Stimulated activated CD4-positive, alpha-beta T cell treated with anti-CD3 and anti-CD28 coated beads, Interleukin-15, amount 100 ng/mL, for 48 hours (primary cell): ENCODE results near the gene C9orf72.
"Not testable (repeated sequence)": the region's sequence is repeated elsewhere in the genome, so short reads cannot be mapped to it uniquely, and the experiment has no call there.

ENCODE experiments used
- DNase-seq, 2 donors: peaks; one replicate each; pipeline ENCODE4 v3.0.0-alpha.2; 2020; ENCODE audit warnings: low read depth in 2 of 2

C9orf72 gene, protein sequence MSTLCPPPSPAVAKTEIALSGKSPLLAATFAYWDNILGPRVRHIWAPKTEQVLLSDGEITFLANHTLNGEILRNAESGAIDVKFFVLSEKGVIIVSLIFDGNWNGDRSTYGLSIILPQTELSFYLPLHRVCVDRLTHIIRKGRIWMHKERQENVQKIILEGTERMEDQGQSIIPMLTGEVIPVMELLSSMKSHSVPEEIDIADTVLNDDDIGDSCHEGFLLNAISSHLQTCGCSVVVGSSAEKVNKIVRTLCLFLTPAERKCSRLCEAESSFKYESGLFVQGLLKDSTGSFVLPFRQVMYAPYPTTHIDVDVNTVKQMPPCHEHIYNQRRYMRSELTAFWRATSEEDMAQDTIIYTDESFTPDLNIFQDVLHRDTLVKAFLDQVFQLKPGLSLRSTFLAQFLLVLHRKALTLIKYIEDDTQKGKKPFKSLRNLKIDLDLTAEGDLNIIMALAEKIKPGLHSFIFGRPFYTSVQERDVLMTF

DNA sequence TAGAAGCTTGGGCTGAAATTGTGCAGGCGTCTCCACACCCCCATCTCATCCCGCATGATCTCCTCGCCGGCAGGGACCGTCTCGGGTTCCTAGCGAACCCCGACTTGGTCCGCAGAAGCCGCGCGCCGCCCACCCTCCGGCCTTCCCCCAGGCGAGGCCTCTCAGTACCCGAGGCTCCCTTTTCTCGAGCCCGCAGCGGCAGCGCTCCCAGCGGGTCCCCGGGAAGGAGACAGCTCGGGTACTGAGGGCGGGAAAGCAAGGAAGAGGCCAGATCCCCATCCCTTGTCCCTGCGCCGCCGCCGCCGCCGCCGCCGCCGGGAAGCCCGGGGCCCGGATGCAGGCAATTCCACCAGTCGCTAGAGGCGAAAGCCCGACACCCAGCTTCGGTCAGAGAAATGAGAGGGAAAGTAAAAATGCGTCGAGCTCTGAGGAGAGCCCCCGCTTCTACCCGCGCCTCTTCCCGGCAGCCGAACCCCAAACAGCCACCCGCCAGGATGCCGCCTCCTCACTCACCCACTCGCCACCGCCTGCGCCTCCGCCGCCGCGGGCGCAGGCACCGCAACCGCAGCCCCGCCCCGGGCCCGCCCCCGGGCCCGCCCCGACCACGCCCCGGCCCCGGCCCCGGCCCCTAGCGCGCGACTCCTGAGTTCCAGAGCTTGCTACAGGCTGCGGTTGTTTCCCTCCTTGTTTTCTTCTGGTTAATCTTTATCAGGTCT, at the start of gene C9orf72:
C9orf72 (minus strand) TSS at position 564 of the 716 bp plus-strand sequence. CDS start 6,361 bp downstream, outside the sequence.
- DNase-seq, result peak; percentile 74 to 79

DNA sequence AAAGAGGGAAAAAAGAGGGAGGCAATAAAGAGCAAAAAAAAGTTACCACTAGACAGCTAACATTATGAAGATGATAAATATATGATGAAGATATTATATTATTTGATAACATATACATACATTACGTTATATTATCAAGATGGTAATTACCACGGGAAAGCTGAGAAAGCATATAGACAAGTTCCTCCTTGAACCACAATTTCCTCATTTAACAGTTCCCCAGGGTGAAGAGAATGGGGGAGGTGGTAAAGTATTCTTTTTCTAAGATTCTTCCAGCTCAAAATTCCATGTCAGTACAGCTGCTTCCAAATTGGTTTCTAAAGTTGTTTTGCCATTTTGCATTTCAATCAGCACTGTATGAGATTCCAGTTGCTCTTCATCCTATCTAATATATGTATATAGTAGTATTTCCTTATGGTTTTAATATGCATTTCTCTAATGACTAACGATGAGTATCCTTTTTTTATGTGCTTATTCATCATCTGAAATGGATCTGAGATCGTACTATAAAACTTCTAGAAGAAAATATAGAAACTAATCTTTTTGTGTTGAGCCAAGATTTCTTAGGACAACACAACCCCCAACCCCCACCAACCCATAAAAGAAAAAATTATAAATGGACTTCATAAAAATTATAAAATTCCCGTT, 49.5 kb upstream of the C9orf72 start:
- DNase-seq, result no peak

DNA sequence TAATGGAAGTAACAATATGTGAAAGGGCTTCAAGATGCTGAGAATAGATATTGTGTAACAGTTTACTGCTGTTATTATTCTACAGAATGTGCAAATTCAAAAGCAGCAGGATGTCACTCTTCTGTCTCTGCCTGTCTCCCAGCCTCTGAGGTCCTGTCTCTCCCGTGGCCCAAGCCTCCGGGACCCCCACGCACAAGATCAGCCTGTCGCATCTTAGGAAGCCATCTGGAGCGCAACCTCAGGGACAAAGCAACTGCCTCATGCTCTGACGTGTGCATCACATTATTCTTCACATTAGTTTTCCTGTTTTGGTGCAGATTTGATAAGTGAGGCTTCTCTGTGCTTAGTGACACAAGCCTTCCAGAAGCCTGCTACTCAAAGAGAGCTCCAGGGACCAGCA, 46.5 kb upstream of the C9orf72 start:
- no peak for DNase-seq

DNA sequence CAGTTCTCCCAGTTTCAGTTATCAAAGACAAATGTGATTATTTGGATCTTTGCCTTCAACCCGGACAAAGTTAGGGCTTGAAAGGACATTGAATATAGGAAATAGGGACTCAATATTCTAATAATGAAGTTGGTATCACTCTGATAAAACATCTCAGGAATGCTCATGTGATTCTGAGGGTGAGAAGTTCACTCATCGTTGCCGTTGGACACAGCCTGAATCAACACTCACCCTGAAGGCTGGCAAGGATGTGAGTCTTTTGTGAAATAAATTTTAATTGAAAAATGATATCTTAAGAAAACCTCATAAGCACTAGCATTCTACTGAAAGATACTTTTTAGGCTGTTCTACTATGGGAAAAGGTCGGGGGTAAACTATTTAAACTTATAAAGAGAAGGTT, 44.8 kb upstream of the C9orf72 start:
- no peak for DNase-seq

DNA sequence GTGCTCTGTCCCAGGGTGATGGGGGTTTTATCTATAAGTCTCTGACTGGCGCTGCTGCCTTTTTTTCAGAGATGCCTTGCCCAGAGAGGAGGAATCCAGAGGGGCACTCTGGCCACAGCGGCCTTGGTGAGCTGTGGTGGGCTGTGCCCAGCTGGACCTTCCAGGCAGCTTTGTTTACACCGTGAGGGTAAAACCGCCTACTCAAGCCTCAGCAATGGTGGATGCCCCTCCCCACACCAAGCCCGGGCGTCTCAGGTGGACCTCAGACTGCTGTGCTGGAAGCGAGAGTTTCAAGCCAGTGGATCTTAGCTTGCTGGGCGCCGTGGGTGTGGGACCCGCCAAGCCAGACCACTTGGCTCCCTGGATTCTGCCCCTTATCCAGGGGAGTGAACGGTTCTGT, 41.3 kb upstream of the C9orf72 start:
- DNase-seq, result no peak

DNA sequence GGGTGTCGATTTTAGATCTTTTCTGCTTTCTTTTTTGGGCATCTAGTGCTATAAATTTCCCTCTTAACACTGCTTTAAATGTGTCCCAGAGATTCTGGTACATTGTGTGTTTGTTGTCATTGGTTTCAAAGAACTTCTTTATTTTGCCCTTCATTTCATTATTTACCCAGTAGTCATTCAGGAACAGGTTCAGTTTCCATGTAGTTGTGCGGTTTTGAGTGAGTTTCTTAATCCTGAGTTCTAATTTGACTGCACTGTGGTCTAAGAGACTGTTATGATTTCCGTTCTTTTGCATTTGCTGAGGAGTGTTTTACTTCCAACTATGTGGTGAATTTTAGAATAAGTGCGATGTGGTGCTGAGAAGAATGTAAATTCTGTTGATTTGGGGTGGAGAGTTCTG, 38.8 kb upstream of the C9orf72 start:
- not testable (repeated sequence) for DNase-seq

DNA sequence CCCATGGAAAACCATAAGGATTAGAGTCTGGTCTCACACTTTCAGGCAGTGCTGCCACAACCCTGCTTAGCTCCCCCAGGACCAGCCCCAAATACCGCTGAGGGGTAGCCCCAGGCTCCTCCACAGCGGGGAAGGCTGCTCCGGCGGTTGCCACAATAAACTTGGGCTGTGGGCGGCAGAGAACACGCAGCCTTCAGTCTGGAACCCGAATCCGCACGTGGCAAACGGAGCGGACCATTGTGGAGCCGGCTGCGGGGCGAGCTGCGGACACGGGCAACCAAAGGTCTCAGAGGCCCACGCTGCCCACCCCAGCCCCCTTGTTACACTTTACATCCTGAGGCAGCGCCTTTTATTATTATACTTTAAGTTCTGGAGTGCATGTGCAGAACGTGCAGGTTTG, 37.3 kb upstream of the C9orf72 start:
- no peak for DNase-seq

DNA sequence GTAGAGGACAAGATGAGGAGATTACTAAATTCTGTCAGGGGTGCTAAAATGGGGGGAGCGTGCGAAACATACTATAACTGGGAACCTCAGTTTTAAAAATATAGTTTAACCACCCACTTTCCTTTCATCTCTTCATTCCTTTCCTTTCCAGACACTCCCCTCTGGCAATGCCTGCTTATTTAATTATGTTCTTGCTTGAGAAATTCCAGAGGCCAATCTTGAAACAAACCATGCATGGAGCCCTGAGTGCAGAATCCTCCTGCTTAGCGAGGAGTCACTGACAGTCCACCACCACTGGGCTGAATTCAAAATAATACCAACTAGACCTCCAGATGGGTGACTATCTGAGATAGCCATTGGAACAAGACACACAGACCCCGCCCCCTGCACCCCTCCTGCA, 29.7 kb upstream of the C9orf72 start:
- no peak for DNase-seq

DNA sequence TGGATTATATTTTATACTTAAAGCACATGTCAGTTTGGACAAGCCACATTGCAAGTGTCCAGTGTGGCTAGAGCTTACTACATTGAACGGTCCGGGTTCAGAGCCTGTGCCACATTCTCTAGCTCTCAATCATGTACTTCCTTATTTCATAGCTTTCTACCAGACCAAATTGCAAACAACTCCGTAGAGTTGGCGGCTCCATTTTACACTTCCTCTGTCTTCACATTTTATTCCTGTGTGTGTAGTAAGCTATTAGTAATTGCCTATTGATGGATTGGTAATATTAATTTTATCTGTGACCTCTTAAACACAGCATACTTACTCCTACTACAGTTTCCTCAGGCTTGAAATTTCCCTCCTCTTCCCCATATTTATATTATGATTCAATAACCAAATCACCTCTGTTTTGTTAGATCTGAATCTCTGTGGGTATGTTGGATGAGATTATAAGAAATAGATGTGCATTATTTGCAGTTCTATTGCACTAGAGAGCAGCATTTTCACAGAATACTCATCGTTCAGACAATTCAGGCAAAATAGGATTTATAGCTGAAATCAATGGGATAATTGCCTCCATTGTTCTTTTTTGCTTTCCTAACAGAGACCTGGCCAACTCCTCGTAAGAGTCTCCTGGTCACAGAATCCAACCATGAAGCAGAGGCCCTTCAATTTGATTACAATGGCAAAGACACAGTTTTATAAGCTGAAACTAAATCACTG, 29.0 kb upstream of the C9orf72 start:
- DNase-seq, result no peak

DNA sequence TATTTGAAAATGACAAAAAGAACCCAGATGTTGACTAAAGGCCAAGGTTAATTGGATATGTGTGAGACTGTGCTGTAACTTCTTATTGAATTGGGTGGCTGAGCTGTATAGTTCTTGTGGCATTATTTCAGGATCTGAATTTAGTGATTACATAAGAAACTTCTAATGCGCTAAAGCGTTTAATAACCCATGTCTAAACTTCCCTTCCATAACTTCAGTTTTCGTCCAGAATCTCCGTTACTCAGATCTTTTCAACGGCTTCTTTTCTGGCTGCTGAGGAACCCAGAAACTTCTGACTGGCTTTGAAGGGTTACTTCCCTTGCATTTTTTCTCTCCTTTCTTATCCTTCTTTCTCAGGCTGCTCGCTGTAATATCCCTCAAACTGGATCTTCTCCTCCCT, 28.1 kb upstream of the C9orf72 start:
- no peak for DNase-seq

DNA sequence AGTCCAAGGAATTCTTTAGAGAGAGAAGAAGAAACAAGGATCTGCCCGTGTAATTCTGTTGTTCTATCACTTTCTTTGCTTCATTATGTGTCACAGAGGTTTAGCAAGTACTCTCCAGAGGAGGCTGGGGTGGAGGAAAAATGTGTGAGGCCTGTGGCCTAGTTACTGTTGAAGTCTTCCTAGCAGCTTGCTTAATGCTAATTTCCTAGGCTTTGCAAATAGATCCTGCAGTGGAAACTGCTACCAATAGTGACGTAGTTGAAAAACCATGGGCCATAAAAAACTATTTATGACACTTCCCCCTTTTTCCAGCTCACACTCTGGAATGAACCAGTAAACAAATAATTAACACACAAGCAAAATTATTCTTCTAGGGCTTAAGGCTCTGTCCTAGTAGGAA, 27.0 kb upstream of the C9orf72 start:
- DNase-seq, result no peak

DNA sequence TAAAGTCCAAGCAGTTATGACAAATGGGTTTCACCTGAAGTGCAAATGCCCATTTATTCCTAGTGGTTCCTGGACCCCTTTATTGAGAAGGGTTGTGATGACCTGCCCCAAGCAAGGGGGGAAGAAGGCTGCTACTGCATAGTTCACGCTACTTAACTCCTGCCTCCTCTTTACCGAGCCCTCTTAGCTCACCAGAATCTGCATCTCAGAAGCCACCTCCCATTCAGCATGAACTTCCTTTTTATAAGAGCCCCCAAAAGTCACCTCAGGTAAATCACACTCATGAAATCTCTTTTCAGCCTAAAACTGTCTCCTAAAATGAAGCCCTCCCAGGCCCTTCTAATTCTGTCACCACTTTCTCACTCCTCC, 26.6 kb upstream of the C9orf72 start:
- no peak for DNase-seq

DNA sequence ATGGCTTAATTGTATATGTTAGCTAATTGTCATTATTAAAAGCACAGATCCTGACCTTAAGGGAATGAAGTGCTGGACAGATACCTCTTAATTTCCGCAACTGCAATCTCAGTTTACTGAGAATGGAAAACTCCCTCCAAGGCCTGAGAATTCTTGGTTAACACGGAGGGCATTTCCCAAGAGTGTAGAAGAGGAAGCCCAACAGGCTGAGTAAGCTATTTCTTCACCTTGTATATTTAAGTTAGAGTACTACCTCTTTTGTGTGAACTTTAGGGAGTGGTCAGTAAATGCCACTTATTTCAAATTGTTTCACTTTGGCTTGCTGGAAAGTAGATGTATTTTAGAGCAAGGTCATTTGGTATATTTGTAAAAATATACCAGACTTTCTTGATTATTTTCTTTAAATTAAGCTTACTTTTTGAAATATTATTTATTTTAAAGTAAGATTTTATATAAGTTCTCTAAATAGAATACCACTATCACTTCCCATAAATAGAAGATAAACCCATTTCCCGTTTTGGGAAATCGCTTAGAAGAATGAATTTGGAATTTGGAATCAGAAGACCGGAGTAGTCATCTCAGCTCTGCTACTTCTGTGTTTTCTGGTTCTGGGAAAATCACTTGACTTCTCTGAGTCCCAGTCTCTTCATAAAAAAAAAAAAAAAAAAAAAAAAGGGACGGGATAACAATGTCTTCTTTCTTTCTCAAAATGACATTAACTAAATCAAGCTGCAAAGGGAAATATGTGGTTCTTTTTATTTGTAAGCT, 26.0 kb upstream of the C9orf72 start:
- no peak for DNase-seq

DNA sequence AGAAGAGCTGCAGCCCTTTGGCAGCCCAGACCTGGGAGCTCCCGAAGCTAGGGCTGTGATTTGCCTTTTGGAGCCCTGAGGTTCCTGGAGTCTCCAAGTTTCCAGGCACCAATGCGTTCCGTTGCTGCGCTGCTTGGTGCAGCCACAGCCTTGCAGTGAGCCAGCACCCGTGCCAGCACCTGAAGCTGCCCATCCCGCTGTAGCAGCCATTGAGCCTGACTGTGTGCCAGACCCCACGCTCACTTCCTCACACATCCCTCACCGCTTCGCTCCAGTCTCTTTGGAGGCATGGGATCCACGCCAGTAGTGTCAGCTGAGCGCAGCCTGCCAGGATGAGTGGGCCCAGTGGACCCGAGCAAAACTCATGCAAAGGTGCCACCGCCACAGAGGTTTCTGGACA, 22.5 kb upstream of the C9orf72 start:
- DNase-seq, result no peak

DNA sequence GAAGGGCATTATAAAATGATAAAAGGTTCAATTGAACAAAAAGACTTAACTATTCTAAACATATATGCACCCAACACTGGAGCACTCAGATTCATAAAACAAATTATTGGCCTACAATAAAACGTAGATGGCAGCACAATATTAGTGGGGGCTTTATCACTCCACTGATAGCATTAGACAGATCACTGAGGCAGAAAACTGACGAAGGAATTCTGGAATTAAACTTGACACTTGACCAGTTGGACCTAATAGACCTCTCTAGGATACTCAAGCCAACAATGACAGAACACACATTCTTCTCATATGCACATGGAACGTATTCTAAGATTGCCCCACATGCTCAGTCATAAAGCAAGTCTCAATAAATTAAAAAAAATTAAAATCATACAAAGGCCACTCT, 18.4 kb upstream of the C9orf72 start:
- DNase-seq, result no peak

DNA sequence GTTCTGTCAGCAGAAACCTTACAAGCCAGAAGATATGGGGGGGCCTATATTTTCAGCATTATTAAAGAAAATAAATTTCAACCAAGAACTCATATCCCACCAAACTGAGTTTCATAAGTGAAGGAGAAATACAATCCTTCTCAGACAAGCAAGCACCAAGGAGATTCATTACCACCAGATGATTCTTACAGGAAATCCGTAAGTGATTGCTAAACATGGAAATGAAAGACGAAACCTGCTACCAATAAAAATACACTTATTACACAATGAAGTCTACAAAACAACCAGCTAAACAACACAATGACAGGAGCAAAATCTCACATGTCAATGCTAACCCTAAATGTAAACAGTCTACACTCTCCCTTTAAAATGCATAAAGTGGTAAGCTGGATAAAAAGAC, 17.8 kb upstream of the C9orf72 start:
- no peak for DNase-seq

DNA sequence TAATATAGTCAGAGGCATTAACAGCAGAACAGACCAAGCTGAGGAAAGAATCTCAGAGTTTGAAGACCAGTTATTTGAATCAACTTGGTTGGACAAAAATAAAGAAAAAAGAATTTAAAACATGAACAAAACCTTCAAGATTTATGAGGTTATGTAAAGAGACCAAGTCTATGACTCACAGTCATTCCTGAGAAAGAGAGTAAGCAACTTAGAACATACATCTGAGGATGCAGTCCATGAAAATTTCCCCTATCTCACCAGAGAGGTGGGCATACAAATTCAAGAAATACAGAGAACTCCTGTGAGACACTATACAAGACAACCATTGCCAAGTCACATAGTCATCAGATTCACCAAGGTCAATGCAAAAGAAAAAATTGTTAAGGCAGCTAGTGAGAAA, 17.4 kb upstream of the C9orf72 start:
- no peak for DNase-seq

DNA sequence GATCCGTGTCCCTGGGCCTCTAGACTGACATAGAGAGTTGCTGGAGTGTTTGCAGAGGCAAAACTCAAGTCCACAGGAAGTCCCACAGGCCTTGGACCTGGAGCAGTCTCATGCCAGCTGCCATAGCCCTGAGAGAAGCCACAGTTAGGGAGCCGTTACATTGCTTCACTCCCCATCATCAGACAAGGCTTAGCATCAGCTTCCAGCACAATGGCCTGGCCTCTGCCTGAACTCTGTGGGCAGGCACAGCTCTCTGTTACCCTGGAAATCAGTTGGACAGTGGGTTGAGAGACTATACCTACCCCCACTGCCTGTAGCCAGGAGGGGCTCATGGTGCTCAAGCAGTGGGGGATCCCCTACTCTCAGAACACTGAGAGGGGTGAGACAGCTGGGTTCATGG, 16.2 kb upstream of the C9orf72 start:
- DNase-seq, result no peak

DNA sequence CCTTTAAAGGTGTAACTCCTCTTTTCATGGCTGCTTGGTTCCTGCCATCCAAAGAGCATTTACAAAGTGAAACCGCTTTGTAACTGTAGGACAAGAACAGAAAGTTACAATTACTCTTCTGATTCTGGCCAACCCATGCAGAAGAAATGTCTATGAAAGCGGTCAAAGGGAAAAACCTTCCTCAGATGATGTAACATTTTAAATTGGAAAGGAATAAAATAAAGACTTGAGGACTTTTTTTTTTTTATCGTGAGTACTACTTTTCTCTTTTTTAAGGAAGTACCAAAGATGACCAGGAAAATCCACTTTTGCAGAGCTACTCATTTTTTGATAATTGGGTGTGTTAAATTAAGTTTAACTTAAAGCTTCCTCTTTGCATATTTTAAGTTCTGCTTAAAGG, 13.0 kb upstream of the C9orf72 start:
- no peak for DNase-seq

DNA sequence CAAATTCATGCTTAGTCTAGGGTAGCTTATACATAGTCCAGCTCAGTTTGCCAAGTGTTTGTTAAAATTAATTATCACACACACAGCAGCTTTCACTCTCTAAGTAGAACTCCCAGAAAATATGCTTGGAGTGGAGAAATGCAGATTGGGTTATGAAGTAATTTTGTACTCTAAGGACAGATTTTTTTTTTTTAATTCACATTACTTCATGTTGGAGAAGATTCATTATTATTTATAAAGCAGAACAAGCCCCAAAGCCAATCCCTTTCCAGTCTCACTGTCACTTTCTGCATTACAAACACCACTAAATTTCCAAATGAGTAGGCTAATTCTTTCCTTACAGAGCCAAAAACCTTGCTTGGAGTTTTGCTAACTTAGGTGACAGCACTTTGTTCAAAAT, 11.7 kb upstream of the C9orf72 start:
- DNase-seq, result no peak

DNA sequence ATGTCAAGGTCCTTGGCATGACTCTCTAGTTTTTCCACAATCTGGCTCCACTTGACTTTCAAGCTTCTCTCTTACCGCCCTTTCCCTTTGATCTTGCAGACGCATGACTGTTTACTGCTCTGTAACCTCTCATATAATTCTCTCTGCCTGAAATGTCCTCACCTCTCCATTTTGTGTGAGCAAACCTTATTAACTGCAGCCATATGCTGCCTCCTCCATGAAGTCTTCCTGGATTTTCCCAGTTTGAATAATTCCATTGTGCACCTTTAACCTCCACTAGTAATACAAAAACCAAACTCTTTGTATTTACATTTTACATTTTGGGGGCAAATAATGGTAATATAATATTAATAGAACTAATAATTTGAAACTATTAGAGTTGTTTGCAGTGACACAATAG, 9.5 kb upstream of the C9orf72 start:
- DNase-seq, result no peak
